Activated naive CD4-positive, alpha-beta T cell treated with anti-CD3 and anti-CD28 coated beads, Interleukin-2, amount 50 U/mL, for 72 hours (primary cell): ENCODE results near the gene COL26A1. TPM values are rescaled to one million over a fixed set of nuclear protein-coding genes. Genes with fewer than 3 reads are reported as not detected.
A peak's percentile ranks its signal among the peaks of the same experiment; 100 is the strongest.

Experiments used
- ATAC-seq, 2 donors: fragments of 150-1000 bp; cut with Tn5 transposase; 2 replicates each; pipeline ENCODE4 v1.10.0; 2021; ENCODE audit warnings: mild to moderate bottlenecking in 2 of 2, moderate library complexity in 2 of 2
- DNase-seq, 2 donors: peaks; one replicate each; pipeline ENCODE4 v3.0.0; 2021 to 2022; ENCODE audit warnings: low spot score in 2 of 2
- H3K27ac Mint-ChIP-seq, 2 donors: one replicate each; pipeline ENCODE4 v1.8.0; 2022; ENCODE audit warnings: mild to moderate bottlenecking in 2 of 2, mixed read lengths in 2 of 2
- H3K36me3 Mint-ChIP-seq, 2 donors: one replicate each; pipeline ENCODE4 v1.8.0; 2022; ENCODE audit warnings: mixed read lengths in 2 of 2
- H3K9me3 Mint-ChIP-seq, 2 donors: one replicate each; pipeline ENCODE4 v1.8.0; 2022; ENCODE audit warnings: mixed read lengths in 2 of 2
- total RNA-seq, 2 donors: library from RNA; stranded (reverse); gene quantifications; one replicate each; pipeline ENCODE4 v1.2.3, GENCODE V29; 2022

COL26A1 gene
- total RNA-seq, 2 donors from 2014 or later, result not detected

- Mint-ChIP-seq H3K36me3 (peaks cover 6 to 8% of the 10 kb centered on the region in 2 donors), H3K27ac (no peak overlapping the region), H3K9me3 (peaks cover 12 to 21% of the 10 kb centered on the region in 2 donors)
- DNase-seq (no peak), ATAC-seq (no peak)
Observed at GRCh38 chr7:101575168-101575567, 212.5 kb downstream of the COL26A1 start.

- Mint-ChIP-seq H3K36me3 (peaks cover 6 to 8% of the 10 kb centered on the region in 2 donors), H3K9me3 (peaks cover 12 to 21% of the 10 kb centered on the region in 2 donors), H3K27ac (peak overlapping the region in 1 of 2 donors; percentile 53)
- no peak for DNase-seq
- no peak for ATAC-seq
Observed at GRCh38 chr7:101575721-101576120, 213.0 kb downstream of the COL26A1 start.

- peak overlapping the region in 1 of 2 donors; percentile 44 for H3K27ac Mint-ChIP-seq
- ATAC-seq (no peak), DNase-seq (no peak)
- peaks cover 6 to 8% of the 10 kb centered on the region in 2 donors for H3K36me3 Mint-ChIP-seq
- peaks cover 8 to 12% of the 10 kb centered on the region in 2 donors for H3K9me3 Mint-ChIP-seq
Observed at GRCh38 chr7:101576998-101577397, 214.3 kb downstream of the COL26A1 start.

- H3K27ac Mint-ChIP-seq, result no peak overlapping the region
- DNase-seq (no peak), ATAC-seq (no peak)
- H3K9me3 Mint-ChIP-seq, result peaks cover 3 to 9% of the 10 kb centered on the region in 2 donors
- H3K36me3 Mint-ChIP-seq, result peaks cover 3% of the 10 kb centered on the region in 2 donors
Observed at GRCh38 chr7:101578552-101578951, 215.9 kb downstream of the COL26A1 start.

GRCh38 chr7:101580596-101580995, 217.9 kb downstream of the COL26A1 start:
- H3K27ac Mint-ChIP-seq, result no peak overlapping the region
- H3K36me3 Mint-ChIP-seq, result no peaks in the 10 kb centered on the region
- DNase-seq, result no peak
- peaks cover 0 to 5% of the 10 kb centered on the region in 2 donors for H3K9me3 Mint-ChIP-seq
- no peak for ATAC-seq

- H3K27ac Mint-ChIP-seq, result no peak overlapping the region
- DNase-seq (no peak), ATAC-seq (no peak)
- no peaks in the 10 kb centered on the region for H3K36me3 Mint-ChIP-seq
- peaks cover 0 to 5% of the 10 kb centered on the region in 2 donors for H3K9me3 Mint-ChIP-seq
Observed at GRCh38 chr7:101581891-101582290, 219.2 kb downstream of the COL26A1 start.

GRCh38 chr7:101582971-101583370, 220.3 kb downstream of the COL26A1 start:
- DNase-seq (no peak), ATAC-seq (no peak)
- H3K27ac Mint-ChIP-seq, result no peak overlapping the region
- H3K9me3 Mint-ChIP-seq, result peaks cover 0 to 9% of the 10 kb centered on the region in 2 donors
- H3K36me3 Mint-ChIP-seq, result no peaks in the 10 kb centered on the region

- ATAC-seq, result no peak
- H3K36me3 Mint-ChIP-seq, result no peaks in the 10 kb centered on the region
- H3K9me3 Mint-ChIP-seq, result peaks cover 0 to 4% of the 10 kb centered on the region in 2 donors
- no peak overlapping the region for H3K27ac Mint-ChIP-seq
- no peak for DNase-seq
Observed at GRCh38 chr7:101586078-101586905, 223.6 kb downstream of the COL26A1 start.

- ATAC-seq, result no peak
- Mint-ChIP-seq H3K9me3 (peaks cover 0 to 4% of the 10 kb centered on the region in 2 donors), H3K36me3 (no peaks in the 10 kb centered on the region), H3K27ac (no peak overlapping the region)
- DNase-seq, result no peak
Observed at GRCh38 chr7:101586906-101587677, 224.4 kb downstream of the COL26A1 start.

- no peak for ATAC-seq
- no peaks in the 10 kb centered on the region for H3K36me3 Mint-ChIP-seq
- peaks cover 0 to 4% of the 10 kb centered on the region in 2 donors for H3K9me3 Mint-ChIP-seq
- H3K27ac Mint-ChIP-seq, result no peak overlapping the region
- no peak for DNase-seq
Observed at GRCh38 chr7:101588131-101588935, 225.7 kb downstream of the COL26A1 start.

GRCh38 chr7:101589052-101589451, 226.4 kb downstream of the COL26A1 start:
- Mint-ChIP-seq H3K27ac (no peak overlapping the region), H3K36me3 (no peaks in the 10 kb centered on the region), H3K9me3 (peaks cover 0 to 4% of the 10 kb centered on the region in 2 donors)
- DNase-seq, result no peak
- no peak for ATAC-seq

- no peak for DNase-seq
- H3K9me3 Mint-ChIP-seq, result peaks cover 0 to 4% of the 10 kb centered on the region in 2 donors
- no peaks in the 10 kb centered on the region for H3K36me3 Mint-ChIP-seq
- ATAC-seq, result no peak
- H3K27ac Mint-ChIP-seq, result peak overlapping the region in 1 of 2 donors; percentile 84
Observed at GRCh38 chr7:101589976-101590662, 227.4 kb downstream of the COL26A1 start.

GRCh38 chr7:101590663-101591435, 228.2 kb downstream of the COL26A1 start:
- Mint-ChIP-seq H3K27ac (no peak overlapping the region), H3K9me3 (peaks cover 0 to 4% of the 10 kb centered on the region in 2 donors), H3K36me3 (no peaks in the 10 kb centered on the region)
- ATAC-seq, result no peak
- no peak for DNase-seq

- Mint-ChIP-seq H3K27ac (no peak overlapping the region), H3K36me3 (no peaks in the 10 kb centered on the region), H3K9me3 (peaks cover 0 to 4% of the 10 kb centered on the region in 2 donors)
- no peak for ATAC-seq
- no peak for DNase-seq
Observed at GRCh38 chr7:101591504-101591903, 228.8 kb downstream of the COL26A1 start.

- ATAC-seq (no peak), DNase-seq (no peak)
- no peaks in the 10 kb centered on the region for H3K36me3 Mint-ChIP-seq
- H3K9me3 Mint-ChIP-seq, result no peaks in the 10 kb centered on the region
- no peak overlapping the region for H3K27ac Mint-ChIP-seq
Observed at GRCh38 chr7:101593556-101593955, 230.9 kb downstream of the COL26A1 start.
